ENCODE results near the gene AMMECR1L.

Gene AMMECR1L

GRCh38 chr2:127884436-127884835 is 1.3 kb downstream of the AMMECR1L start:
- no peak for DNase-seq (ENCODE audit: low read depth)
- no peak for TF ChIP-seq CTCF (IDR thresholded peaks at IDR 0.05; ENCODE audit: insufficient read depth, low read depth, low read length, missing control alignments)
- peak overlapping the region; percentile 71 for H3K4me3 ChIP-seq (ENCODE audit: low read depth, low read length)

- H3K4me3 ChIP-seq (ENCODE audit: low read depth, low read length) = no peak overlapping the region
- DNase-seq (ENCODE audit: low read depth) = no peak
- no peak for TF ChIP-seq CTCF (IDR thresholded peaks at IDR 0.05; ENCODE audit: insufficient read depth, low read depth, low read length, missing control alignments)
These were observed 5.9 kb downstream of the AMMECR1L start for GRCh38 chr2:127879899-127880298.

- DNase-seq (ENCODE audit: low read depth) = no peak
- H3K4me3 ChIP-seq (ENCODE audit: low read depth, low read length) = no peak overlapping the region
- no peak for TF ChIP-seq CTCF (IDR thresholded peaks at IDR 0.05; ENCODE audit: insufficient read depth, low read depth, low read length, missing control alignments)
These were observed 8.1 kb downstream of the AMMECR1L start for GRCh38 chr2:127877626-127878025.

GRCh38 chr2:127877136-127877535 is 8.6 kb downstream of the AMMECR1L start:
- no peak for DNase-seq (ENCODE audit: low read depth)
- no peak overlapping the region for H3K4me3 ChIP-seq (ENCODE audit: low read depth, low read length)
- TF ChIP-seq CTCF (IDR thresholded peaks at IDR 0.05; ENCODE audit: insufficient read depth, low read depth, low read length, missing control alignments) = no peak

- no peak for DNase-seq (ENCODE audit: low read depth)
- TF ChIP-seq CTCF (IDR thresholded peaks at IDR 0.05; ENCODE audit: insufficient read depth, low read depth, low read length, missing control alignments) = no peak
- H3K4me3 ChIP-seq (ENCODE audit: low read depth, low read length) = no peak overlapping the region
These were observed 11.1 kb downstream of the AMMECR1L start for GRCh38 chr2:127874378-127875269.

- H3K4me3 ChIP-seq (ENCODE audit: low read depth, low read length) = no peak overlapping the region
- no peak for DNase-seq (ENCODE audit: low read depth)
- TF ChIP-seq CTCF (IDR thresholded peaks at IDR 0.05; ENCODE audit: insufficient read depth, low read depth, low read length, missing control alignments) = no peak
These were observed 12.0 kb downstream of the AMMECR1L start for GRCh38 chr2:127873707-127874303.
